HCT116 (cell line): ENCODE data around the gene DPP10. TPM values are rescaled to one million over a fixed set of nuclear protein-coding genes. Genes with fewer than 3 reads are reported as not detected.

Source experiments
- ATAC-seq: fragments of 200-7000 bp; cut with Tn5 transposase; 2 replicates; pipeline ENCODE4 v1.9.1; 2020; ENCODE audit warnings: mild to moderate bottlenecking, moderate library complexity
- BruUV-seq: library from RNA; stranded (reverse); fragments of 400-500 nt; replicated peaks from 2 replicates; lab custom pipeline; 2021; lab: Mats Ljungman, UMichigan
- CTCF ChIA-PET: fragments of 300-600 bp; sonication (Branson Sonifier 250); formaldehyde crosslinking; loops from one replicate; lab custom pipeline; 2021; ENCODE audit warnings: antibody characterized with exemption; lab: Charles Lee
- POLR2A ChIA-PET: fragments of 300-600, 350-600 bp; sonication (Branson Sonifier 250); formaldehyde crosslinking; loops from one replicate; lab custom pipeline; 2021; ENCODE audit warnings: antibody characterized with exemption; lab: Charles Lee
- RAD21 ChIA-PET, 2 experiments: fragments of 300-600 bp; sonication (Branson Sonifier 250); formaldehyde crosslinking; loops; one replicate each; lab custom pipeline; 2023; ENCODE audit warnings: low total read pairs in 2 of 2; ENCODE audit not compliant: uncharacterized antibody in 2 of 2, unreplicated experiment in 2 of 2, low non-redundant PET in 1 of 2; lab: Charles Lee
- DNase-seq: peaks from one replicate; pipeline ENCODE4 v3.0.0-alpha.2; 2010; ENCODE audit warnings: low read depth, low spot score
- H2AFZ ChIP-seq: fragments of 200-600 bp; shearing (Covaris generic), sonication (generic); 2 replicates; pipeline ENCODE4 v1.6.1; 2017; ENCODE audit warnings: low read depth, mixed run types, mixed read lengths, antibody characterized with exemption, low read length; ENCODE audit not compliant: poor library complexity, severe bottlenecking
- H3K27ac ChIP-seq: 2 replicates; pipeline ENCODE4 v1.5.1; 2012; ENCODE audit warnings: low read depth, low read length
- H3K27me3 ChIP-seq: fragments of 200-600 bp; sonication (generic); 2 replicates; pipeline ENCODE4 v1.6.1; 2016; ENCODE audit warnings: mixed run types, low read length, mixed read lengths; ENCODE audit not compliant: insufficient read depth
- H3K36me3 ChIP-seq, 2 experiments: fragments of 200-500 bp in 1 of 2; fragments of 200-600 bp in 1 of 2; sonication (Bioruptor generic) in 1 of 2; sonication (generic) in 1 of 2; 2 replicates each; pipeline versions ENCODE4 v1.5.1 to v1.6.1; 2014 to 2016; ENCODE audit warnings: low read length in 2 of 2, inconsistent platforms in 1 of 2, mixed read lengths in 1 of 2, mixed run types in 1 of 2; ENCODE audit not compliant: insufficient read depth in 2 of 2, control insufficient read depth in 1 of 2
- H3K4me1 ChIP-seq, 2 experiments: fragments of 200-600 bp in 1 of 2; sonication (generic) in 1 of 2; 2 replicates each; pipeline versions ENCODE4 v1.5.1 to v1.6.1; 2012 to 2017; ENCODE audit warnings: low read length in 2 of 2, inconsistent platforms in 1 of 2, mild to moderate bottlenecking in 1 of 2, mixed read lengths in 1 of 2, mixed run types in 1 of 2, moderate library complexity in 1 of 2; ENCODE audit not compliant: insufficient read depth in 2 of 2, control insufficient read depth in 1 of 2
- H3K4me2 ChIP-seq: fragments of 200-600 bp; sonication (generic); 2 replicates; pipeline ENCODE4 v1.6.1; 2017; ENCODE audit warnings: mixed run types, low read length, mixed read lengths
- H3K4me3 ChIP-seq, 2 experiments: fragments of 200-600 bp in 1 of 2; sonication (generic) in 1 of 2; replicated peaks in 1 of 2; 2 replicates each; pipeline ENCODE4 v1.5.1; 2011 to 2016; ENCODE audit warnings: low read length in 2 of 2, control low read depth in 1 of 2, low read depth in 1 of 2, mild to moderate bottlenecking in 1 of 2, mixed read lengths in 1 of 2, mixed run types in 1 of 2
- H3K79me2 ChIP-seq: fragments of 200-600 bp; sonication (generic); 2 replicates; pipeline ENCODE4 v1.6.1; 2017; ENCODE audit warnings: mild to moderate bottlenecking, mixed run types, low read length, moderate library complexity, mixed read lengths; ENCODE audit not compliant: insufficient read depth
- H3K9ac ChIP-seq: fragments of 200-600 bp; sonication (generic); 2 replicates; pipeline ENCODE4 v1.6.1; 2016; ENCODE audit warnings: low read length, mixed read lengths
- H3K9me2 ChIP-seq: fragments of 200-600 bp; sonication (generic), shearing (Covaris generic); 2 replicates; pipeline ENCODE4 v1.6.1; 2017; ENCODE audit warnings: mixed run types, mild to moderate bottlenecking, moderate library complexity; ENCODE audit not compliant: insufficient read depth
- H3K9me3 ChIP-seq, 2 experiments: fragments of 200-500 bp in 1 of 2; fragments of 200-600 bp in 1 of 2; sonication (Bioruptor generic) in 1 of 2; sonication (generic) in 1 of 2; 2 replicates each; pipeline ENCODE4 v1.6.1; 2014 to 2017; ENCODE audit warnings: low read length in 2 of 2, mixed read lengths in 2 of 2, inconsistent platforms in 1 of 2, low read depth in 1 of 2, mild to moderate bottlenecking in 1 of 2, mixed run types in 1 of 2, moderate library complexity in 1 of 2; ENCODE audit not compliant: control insufficient read depth in 1 of 2, insufficient read depth in 1 of 2
- H4K20me1 ChIP-seq: fragments of 200-600 bp; sonication (generic), shearing (Covaris generic); 2 replicates; pipeline ENCODE4 v1.6.1; 2017; ENCODE audit warnings: mixed run types, mild to moderate bottlenecking, moderate library complexity; ENCODE audit not compliant: insufficient read depth
- EGR1 ChIP-seq: IDR thresholded peaks from 2 replicates; pipeline ENCODE4 v1.6.1; 2012; ENCODE audit warnings: low read depth
- ELF1 ChIP-seq: IDR thresholded peaks from 2 replicates; pipeline ENCODE4 v1.6.1; 2012; ENCODE audit warnings: low read depth, borderline replicate concordance
- EZH2 ChIP-seq: fragments of 200-600 bp; sonication (generic); IDR thresholded peaks from 2 replicates; pipeline ENCODE4 v1.6.1; 2017; ENCODE audit warnings: antibody characterized with exemption, mixed run types
- MAX ChIP-seq: IDR thresholded peaks from 2 replicates; pipeline ENCODE4 v1.6.1; 2012
- SP1 ChIP-seq: IDR thresholded peaks from 2 replicates; pipeline ENCODE4 v1.6.1; 2012; ENCODE audit warnings: low read depth
- TCF7L2 ChIP-seq: IDR thresholded peaks from 2 replicates; pipeline ENCODE4 v1.7.0; 2011; ENCODE audit warnings: borderline replicate concordance, inconsistent platforms; ENCODE audit not compliant: insufficient read depth, insufficient read length; ENCODE audit errors: extremely low read depth
- ZFX ChIP-seq: fragments of 450-650 bp; IDR thresholded peaks from 2 replicates; pipeline ENCODE4 v1.6.1; 2017
- ZNF274 ChIP-seq: fragments of 200-500 bp; sonication (Bioruptor generic); IDR thresholded peaks from 2 replicates; pipeline ENCODE4 v1.6.1; 2014; ENCODE audit warnings: mild to moderate bottlenecking, low read depth, low read length, inconsistent platforms
- intact Hi-C: fragments of 100-400 bp; cut with micrococcal nuclease; formaldehyde crosslinking; loops from 2 replicates; pipeline ENCODE4 v1.10.0; 2022
- total RNA-seq: library from RNA; stranded (reverse); gene quantifications from one replicate; pipeline ENCODE4 v1.2.1, GENCODE V29; 2021; ENCODE audit not compliant: unreplicated experiment
- TF ChIP-seq, protein P1 (sequence below): IDR thresholded peaks from 2 replicates; pipeline ENCODE4 v1.6.1; 2011; ENCODE audit warnings: mild to moderate bottlenecking, low read length, moderate library complexity; ENCODE audit not compliant: insufficient replicate concordance; ENCODE audit errors: extremely low read depth
- TF ChIP-seq, protein P2 (sequence below): IDR thresholded peaks from 2 replicates; pipeline ENCODE4 v1.6.1; 2012; ENCODE audit warnings: low read depth

The DPP10 gene
- total RNA-seq, 1 experiment from 2014 or later = not detected

DNA sequence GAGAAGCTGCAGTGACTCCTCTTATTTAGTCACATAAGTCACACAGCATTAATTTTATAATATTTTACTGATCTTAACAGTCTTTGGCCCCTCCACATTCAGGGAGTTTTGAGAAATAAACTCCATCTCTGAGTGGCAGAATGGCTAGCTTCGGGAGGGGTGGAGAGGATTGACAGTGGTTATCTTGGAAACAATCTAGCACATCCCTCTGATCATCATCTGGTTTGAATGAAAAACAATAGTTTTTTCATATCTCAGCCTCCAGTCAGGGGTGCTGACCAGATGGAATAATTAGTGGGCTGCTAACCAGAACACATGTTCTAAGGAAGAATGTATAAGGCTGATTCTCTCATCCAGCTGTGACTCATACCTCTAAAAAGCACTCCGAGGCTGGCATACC, 477.5 kb downstream of the DPP10 start:
- no peaks in the 10 kb centered on the region for H4K20me1 ChIP-seq
- no peaks in the 10 kb centered on the region for H3K79me2 ChIP-seq
- H3K9ac ChIP-seq = no peak overlapping the region
- ChIA-PET RAD21 (no interaction called here), POLR2A (no interaction called here), CTCF (no interaction called here)
- H3K4me1 ChIP-seq = no peaks in the 10 kb centered on the region
- H3K9me2 ChIP-seq = no peaks in the 10 kb centered on the region
- TF ChIP-seq, protein P1, sequence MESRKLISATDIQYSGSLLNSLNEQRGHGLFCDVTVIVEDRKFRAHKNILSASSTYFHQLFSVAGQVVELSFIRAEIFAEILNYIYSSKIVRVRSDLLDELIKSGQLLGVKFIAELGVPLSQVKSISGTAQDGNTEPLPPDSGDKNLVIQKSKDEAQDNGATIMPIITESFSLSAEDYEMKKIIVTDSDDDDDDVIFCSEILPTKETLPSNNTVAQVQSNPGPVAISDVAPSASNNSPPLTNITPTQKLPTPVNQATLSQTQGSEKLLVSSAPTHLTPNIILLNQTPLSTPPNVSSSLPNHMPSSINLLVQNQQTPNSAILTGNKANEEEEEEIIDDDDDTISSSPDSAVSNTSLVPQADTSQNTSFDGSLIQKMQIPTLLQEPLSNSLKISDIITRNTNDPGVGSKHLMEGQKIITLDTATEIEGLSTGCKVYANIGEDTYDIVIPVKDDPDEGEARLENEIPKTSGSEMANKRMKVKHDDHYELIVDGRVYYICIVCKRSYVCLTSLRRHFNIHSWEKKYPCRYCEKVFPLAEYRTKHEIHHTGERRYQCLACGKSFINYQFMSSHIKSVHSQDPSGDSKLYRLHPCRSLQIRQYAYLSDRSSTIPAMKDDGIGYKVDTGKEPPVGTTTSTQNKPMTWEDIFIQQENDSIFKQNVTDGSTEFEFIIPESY = no peak
- TF ChIP-seq SP1 = no peak
- TF ChIP-seq EZH2 = no peak
- TF ChIP-seq ZFX = no peak
- no peak for TF ChIP-seq EGR1
- TF ChIP-seq, protein P2, sequence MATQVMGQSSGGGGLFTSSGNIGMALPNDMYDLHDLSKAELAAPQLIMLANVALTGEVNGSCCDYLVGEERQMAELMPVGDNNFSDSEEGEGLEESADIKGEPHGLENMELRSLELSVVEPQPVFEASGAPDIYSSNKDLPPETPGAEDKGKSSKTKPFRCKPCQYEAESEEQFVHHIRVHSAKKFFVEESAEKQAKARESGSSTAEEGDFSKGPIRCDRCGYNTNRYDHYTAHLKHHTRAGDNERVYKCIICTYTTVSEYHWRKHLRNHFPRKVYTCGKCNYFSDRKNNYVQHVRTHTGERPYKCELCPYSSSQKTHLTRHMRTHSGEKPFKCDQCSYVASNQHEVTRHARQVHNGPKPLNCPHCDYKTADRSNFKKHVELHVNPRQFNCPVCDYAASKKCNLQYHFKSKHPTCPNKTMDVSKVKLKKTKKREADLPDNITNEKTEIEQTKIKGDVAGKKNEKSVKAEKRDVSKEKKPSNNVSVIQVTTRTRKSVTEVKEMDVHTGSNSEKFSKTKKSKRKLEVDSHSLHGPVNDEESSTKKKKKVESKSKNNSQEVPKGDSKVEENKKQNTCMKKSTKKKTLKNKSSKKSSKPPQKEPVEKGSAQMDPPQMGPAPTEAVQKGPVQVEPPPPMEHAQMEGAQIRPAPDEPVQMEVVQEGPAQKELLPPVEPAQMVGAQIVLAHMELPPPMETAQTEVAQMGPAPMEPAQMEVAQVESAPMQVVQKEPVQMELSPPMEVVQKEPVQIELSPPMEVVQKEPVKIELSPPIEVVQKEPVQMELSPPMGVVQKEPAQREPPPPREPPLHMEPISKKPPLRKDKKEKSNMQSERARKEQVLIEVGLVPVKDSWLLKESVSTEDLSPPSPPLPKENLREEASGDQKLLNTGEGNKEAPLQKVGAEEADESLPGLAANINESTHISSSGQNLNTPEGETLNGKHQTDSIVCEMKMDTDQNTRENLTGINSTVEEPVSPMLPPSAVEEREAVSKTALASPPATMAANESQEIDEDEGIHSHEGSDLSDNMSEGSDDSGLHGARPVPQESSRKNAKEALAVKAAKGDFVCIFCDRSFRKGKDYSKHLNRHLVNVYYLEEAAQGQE = no peak
- TF ChIP-seq TCF7L2 = no peak
- TF ChIP-seq MAX = no peak
- no peak for TF ChIP-seq ELF1
- no peak for TF ChIP-seq ZNF274
- H3K27ac ChIP-seq = no peak overlapping the region
- H3K27me3 ChIP-seq = no peaks in the 10 kb centered on the region
- ATAC-seq (no peak), DNase-seq (no peak)
- H3K36me3 ChIP-seq = no peaks in the 10 kb centered on the region
- BruUV-seq = no TSS peak
- H3K4me3 ChIP-seq = no peak overlapping the region
- no peak overlapping the region for H2AFZ ChIP-seq
- intact Hi-C loops = no loop called here
- peaks cover 4 to 13% of the 10 kb centered on the region in 2 experiments; a peak in 2 of 4 replicates for H3K9me3 ChIP-seq
- no peak overlapping the region for H3K4me2 ChIP-seq
